Measurements from ENCODE around the gene PRR29.
"Not testable (repeated sequence)": the region's sequence is repeated elsewhere in the genome, so short reads cannot be mapped to it uniquely, and the experiment has no call there.

PRR29 gene

DNA sequence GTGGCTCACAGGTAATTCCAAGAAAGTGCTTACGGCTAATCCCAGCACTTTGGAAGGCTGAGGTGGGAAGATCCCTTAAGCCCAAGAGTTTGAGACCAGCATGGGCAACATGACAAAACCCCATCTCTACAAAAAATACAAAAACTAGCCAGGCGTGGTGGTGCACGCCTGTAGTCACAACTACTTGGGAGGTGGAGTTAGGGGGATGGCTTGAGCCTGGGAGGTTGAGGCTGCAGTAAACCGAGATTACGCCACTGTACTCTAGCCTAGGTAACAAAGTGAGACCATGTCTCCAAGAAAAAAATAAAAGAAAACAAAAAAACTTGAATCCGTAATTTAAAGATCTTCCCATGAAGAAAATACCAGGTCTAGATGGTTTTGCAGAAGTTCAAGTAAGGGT is 17.3 kb downstream of the PRR29 start:
- DNase-seq (ENCODE audit: low read depth in 2 of 2), result no peak

DNA sequence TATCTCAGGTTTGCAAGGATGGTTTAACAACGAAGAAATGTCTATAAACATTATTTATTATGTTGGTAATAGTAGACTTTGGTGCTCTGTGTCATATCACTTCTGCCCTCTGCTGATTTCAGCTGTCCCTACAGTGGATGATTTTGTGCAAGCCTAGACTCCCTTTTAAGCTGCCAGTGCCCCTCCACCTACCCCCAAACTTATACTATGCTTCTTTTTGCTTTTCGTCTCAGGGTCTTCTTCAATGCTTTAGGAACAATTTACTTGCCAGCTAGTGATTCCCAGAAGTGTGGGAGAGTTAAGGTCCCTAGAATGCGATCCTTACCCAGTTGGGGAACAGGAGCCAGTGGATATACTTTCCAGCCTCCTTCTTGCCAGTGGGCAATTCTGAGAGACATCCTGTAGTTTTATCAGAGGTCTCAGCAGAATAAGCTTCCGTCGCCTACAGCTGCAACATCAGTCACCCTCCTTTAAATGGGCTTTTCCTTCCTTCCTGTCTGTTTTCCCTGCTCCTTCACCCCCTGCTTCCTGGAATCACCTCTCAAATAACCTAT is 18.2 kb downstream of the PRR29 start:
- DNase-seq (ENCODE audit: low read depth in 2 of 2), result no peak

DNA sequence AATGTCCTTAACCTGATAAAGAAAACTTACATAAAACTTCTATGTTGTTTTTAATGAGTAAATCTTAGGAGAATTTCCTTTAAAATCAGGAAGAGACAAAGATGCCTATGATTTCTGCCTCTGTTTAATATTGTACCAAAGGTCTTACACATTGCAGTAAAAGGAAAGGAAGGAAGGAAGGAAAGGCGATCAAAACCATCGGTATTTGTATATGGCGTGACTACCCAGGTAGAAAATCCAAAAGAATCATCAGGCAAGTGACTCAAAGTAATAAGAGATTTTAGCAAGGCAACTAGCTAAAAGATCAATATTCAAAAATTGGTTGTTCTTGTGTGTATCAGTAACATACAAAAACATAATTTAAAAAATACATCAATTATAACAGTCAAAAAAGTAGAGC is 18.8 kb downstream of the PRR29 start:
- no peak for DNase-seq (ENCODE audit: low read depth in 2 of 2)

DNA sequence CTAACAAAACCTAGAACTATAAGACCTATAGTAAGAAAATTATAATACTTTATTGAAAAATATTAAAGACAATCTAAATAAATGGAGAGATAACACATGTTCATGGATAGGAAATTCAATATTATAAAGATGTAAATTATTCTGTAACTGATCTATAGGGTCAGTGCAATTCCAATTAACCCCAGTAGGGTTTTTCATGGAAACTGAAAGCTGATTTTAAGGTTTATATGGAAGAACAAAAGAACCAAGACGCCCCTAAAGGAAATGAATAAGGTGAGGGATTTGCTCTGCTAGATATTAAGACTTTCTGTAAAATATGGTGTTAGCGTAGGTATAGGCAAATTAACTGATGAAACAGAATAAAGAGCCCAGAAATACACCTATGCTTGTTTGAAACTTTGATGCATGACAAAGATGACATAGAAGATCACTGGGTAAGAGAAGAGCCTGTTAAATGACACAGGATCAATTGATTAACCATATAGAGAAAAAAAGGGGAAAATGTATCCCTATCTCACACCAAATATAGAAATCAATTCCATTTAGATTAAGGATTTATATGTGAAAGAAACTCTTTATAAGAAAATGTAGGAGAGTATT is 19.3 kb downstream of the PRR29 start:
- DNase-seq (ENCODE audit: low read depth in 2 of 2), result no peak

DNA sequence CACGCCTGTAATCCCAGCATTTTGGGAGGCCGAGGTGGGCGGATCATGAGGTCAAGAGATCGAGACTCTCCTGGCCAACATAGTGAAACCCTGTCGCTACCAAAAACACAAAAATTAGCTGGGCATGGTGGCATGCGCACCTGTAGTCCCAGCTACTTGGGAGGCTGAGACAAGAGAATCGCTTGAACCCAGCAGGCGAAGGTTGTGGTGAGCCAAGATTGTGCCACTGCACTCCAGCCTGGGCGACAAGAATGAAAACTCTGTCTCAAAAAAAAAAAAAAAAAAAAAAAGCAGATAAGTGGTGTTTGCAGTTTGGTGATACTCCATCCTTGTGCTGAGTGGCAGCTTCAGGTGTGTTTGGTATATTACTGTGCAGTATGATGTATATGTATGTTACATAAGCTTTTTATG is 21.4 kb downstream of the PRR29 start:
- not testable (repeated sequence) for DNase-seq (ENCODE audit: low read depth in 2 of 2)

DNA sequence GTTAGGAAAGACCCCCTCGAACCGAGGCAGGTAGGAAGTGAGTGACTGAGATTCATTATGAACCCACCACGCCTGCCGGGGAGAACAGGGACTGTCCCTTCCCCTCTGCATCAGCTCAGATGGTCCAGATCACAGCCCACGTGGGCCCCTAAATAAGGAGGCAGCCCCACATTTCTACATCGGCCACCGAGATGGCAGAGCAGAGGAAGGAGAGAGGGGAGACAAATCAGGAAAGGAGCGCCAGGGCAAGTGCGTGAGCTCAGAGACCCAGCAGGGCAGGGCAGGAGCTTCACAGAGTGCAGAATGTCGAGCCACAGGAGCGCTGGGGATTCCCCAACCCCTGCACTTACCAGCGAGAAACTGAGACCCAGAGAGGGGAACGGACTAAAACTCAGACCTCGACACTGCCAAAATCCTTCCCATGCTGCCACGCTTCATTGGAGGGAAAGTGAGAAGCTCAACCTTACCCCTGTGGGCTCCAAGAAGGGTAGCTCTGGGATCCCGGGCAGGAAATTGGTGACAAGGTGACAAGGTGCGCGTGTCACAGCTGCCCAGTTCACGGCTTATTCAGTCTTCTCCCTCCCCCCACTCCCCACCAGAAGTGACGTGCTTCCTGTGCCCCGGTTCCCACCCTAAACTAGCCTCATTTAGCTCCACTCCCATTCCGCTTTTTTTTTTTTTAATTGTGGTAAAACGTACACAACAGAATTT is 22.1 kb downstream of the PRR29 start, which contains the start of gene ICAM2:
Gene ICAM2, minus strand, starts transcription at position 578 of the 711 bp plus-strand sequence. CDS start 13,942 bp downstream, outside the sequence.
- peak; percentile 49 to 81 for DNase-seq (ENCODE audit: low read depth in 2 of 2)

DNA sequence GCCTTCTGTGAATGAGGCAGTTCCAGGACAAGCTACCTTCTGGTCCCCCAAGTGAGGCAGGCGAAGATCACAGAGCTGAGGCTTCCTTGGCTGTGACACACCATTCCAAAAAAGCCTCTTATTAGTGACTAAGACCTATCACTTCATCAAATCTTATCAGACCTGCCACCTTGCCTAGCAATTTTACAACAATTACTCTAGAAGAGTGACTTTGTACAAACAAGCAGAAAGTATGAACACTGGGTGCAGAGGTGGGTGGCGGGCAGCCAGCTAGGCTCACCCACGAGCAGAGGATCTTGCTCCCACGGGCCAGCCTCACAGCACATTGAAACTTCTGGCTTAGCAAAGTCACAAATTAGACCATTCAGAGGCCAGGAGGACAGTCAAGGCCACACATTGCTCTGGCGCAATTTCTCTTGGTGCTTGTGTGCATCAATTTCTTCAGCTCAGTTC is 24.5 kb downstream of the PRR29 start:
- no peak for DNase-seq (ENCODE audit: low read depth in 2 of 2)

DNA sequence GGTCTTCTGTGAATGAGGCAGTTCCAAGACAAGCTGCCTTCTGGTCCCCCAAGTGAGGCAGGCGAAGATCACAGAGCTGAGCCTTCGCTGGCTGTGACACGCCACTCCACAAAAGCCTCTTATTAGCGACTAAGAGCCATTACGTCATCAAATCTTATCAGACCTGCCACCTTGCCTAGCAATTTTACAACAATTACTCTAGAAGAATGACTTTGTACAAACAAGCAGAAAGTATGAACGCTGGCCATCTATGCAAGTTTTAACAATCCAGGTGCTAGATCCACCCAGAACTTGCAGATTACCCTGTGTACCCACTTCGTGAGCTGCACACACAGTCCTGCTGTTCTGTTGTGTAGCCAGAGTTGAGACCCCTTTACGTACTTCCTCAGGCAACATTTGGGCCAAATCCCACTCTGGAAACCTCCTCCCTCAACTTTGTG is 26.1 kb downstream of the PRR29 start:
- DNase-seq (ENCODE audit: low read depth in 2 of 2), result no peak

DNA sequence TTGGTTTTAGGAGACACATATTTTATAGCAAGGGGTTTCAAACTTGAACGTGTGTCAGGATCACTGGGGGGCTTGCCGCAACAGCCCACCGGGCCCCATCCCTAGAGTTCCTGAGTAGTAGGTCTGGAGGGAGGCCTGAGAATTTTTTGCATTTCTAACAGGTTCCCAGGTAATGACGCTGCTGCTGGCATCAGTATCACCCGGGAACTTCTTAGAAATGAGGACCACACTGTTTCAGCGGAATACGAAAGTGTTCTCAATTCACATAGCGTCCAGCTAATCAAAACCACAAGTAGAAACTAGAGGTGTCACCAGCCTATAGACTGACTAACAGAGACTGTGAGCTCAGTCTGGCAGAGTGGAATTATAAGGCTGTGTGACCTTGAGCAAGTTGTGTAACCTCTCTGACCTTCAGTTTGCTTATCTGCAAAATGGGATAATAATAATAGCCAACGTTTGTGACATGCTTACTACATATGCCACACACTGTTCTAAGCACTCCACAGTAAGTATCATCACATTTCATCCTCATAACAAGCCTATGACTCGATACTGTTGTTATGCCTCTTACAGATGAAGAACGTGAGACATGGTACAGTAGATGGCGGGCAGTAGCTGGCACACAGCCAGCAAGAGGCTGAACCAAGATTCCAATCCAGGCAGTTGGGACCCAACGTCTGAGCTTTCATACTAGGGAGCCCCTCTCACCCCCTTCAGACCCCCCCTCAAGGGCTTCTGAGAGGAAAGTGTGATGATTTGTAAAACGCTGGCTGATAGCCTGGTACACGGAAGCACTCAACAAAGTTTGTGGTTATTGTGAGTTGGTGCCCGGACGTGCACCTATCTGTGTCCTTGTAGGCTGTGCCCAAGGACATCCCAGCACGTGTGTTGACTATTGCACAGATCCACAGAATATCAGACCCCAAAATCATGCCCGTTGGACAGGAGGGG is 26.9 kb downstream of the PRR29 start:
- DNase-seq (ENCODE audit: low read depth in 2 of 2), result no peak

DNA sequence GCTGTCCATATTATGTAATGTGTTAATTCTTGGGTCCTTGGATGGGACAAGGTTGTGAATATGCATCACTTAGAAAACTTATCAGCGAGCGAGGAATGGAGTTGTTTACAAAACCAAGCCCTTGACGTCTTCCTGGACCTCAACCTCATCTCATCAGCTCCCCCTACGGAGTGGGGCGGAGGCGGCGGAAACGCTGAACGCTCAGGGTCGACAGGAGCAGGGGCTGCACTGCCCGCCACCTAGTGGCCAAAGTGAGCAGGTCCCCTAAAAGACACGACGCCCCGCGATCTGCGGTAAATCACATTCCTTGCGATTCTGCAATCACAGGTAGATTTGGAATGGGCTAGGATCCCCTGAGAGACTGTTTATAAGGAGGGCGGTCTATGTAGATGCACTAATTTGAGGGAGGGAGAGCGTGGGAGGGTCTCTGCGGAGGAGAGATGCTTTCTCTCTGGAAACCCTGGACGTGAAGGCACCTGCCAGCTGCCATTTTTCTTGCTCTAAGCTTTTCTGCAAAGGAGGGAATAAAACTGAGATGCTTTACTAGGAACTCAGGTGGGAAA is 27.7 kb downstream of the PRR29 start:
- peak; percentile 63 to 89 for DNase-seq (ENCODE audit: low read depth in 2 of 2)

DNA sequence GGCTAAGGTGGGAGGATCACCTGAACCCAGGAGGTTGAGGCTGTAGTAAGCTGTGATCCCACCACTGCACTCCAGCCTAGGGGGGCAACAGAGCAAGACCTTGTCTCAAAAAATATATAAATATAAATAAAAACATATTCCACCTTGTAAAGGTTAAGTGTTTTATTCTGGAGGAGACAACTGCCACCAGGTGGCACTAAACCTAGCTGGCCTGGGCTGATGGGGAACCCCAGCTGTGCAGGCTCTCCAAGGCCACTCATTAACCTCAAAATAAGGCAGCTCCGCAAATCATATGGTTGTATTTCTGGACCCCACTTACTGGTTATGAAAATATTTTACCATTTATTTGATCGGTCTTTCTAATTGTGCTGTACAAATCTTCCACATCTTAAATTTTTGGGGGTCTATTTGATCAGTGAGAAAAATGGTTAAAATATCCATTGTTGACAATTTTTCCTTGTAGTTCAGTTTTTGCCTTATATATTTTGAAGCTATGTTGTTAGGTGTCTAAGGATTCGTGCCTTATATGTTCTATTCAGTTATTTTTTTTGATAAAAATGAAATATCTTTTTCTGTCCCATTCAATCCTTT is 30.8 kb downstream of the PRR29 start:
- DNase-seq (ENCODE audit: low read depth in 2 of 2), result peak; percentile 51 to 57

DNA sequence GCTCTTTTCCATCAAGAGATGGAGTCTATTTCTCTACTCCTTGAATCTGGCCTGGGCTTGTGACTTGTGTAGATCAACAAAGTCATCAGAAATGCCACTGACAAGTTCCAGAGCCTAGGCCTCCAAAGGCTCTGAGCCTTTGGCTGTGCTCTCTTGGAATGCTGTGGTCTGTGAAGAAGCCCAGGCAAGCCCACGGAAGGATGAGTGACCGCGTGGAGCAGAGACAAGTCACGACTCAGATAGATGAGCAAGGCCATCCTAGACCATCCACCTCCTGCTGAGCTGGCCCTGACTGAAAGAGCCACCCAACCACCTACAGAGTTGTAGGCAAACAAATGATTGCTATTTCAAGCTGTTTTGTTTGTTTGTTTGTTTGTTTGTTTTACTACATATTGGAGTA is 33.9 kb downstream of the PRR29 start:
- DNase-seq (ENCODE audit: low read depth in 2 of 2), result no peak

DNA sequence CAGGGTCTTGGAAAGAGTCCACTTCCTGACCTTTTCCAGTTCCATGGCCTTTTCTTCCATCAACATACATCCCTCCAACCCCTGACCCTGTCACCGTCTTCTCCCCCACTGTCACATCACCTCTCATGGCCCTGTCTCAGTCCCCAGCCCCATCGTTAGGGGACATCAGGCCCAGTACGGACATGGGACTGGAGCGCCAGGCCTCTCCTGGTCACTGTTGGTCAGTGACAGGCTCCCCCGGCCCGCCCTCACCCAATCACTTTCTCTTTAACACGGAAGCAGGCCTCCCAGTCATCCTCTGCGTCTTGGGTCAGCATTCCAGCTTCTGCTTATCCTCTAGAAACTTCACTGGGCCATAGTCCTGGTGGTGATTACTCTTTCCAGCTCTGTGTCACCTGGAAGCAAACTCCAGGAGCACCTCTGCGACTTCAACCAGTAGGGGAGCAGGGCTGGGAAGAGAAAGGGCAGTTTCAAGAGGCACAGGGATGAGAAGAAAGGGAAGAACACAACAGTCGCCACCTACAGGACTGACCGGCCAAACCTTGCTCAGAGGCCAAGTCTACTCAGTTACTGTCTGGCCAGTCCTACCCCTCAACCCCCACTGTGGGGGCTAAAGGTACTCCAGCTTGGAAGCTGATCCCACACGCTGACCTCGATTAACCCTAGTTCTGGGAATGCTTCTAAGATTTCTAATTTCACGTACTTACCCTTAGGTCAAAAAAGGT is 38.2 kb downstream of the PRR29 start:
- DNase-seq (ENCODE audit: low read depth in 2 of 2), result no peak

DNA sequence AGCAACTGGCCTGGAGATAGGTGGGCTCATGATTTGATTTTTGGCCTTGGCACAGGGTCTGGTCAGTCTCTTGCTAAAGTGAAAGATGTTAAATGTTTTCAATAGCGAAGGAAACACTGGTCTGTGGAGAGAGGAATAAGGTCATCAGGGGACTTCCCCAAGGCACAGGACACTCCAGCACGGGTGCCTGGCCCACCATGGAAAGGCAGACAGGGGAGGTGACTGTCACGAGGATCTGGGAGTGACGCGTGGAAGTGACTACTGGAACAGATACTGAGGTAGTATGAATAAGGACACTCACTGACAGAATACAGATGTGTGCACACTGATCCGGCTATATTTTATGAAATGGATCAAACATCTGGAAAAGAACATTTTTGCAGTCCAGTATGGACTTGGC is 39.0 kb downstream of the PRR29 start:
- DNase-seq (ENCODE audit: low read depth in 2 of 2), result no peak

DNA sequence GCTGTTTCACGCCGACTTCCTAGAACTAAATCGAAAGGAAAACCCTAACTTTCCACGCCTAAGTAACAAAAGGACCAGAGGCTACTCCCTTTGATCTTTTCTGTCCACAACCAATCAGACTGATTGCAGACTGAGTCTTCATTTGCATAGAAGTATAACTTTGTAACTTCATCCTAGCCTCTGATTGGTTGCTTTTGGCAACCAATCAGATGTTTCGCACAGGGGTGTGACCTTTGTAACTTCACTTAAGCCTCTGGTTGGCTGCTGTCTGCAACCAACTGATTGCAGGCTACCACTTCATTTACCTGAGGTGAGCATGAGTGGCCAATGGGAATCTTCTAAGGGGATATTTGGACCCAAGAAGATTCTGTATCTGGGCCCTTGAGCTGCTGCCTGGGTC is 39.7 kb downstream of the PRR29 start:
- DNase-seq (ENCODE audit: low read depth in 2 of 2), result no peak

DNA sequence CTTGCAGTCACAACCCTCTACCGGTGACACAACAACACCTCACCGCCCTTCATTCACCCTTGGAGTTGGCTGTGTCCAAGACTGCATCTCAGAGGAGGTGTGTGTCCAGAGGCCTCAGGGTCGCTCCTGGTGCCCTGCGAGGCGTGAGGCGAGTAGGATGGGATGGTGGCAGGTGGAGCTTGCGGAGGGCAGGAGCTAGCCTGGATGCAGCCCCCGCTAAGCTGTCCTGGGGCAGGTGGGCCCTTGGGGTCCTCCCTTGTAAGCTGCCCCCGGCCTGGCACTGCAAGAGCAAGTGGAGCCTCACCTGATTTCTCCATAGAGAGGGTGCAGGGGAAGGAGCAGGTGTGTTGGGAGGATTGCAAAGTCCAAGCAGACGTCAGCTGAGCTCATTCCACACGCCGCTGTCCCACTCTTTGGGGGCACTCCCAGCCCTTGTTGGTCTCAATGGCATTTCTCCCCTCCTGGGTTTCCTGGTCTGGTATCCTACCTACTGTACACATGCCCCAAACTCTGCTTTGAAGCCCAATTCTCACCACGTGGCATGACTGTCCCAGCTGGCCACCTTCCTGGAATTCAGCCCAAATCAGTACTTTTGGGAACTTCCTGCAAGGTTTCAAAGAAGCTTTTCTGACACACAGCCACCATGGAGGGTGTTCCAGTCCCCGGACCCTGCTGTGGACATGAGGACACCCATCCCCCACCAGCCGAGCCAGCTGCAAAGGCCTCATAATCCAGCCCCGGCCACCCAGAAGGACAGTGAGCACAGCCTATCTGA is 40.4 kb downstream of the PRR29 start:
- no peak for DNase-seq (ENCODE audit: low read depth in 2 of 2)

DNA sequence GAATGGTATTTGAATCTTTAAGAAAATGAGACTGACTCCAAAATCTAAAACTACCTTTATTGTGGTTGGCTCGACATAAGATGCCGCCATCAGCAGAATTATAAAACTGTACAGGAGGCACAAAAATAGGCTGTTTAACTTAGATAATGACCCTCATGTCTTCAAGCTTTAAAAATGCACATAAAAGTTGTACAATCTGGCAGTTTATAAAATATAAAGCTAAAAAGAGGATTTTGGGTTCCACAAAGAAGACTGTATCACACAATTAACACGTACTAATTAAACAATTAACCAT is 40.9 kb downstream of the PRR29 start:
- DNase-seq (ENCODE audit: low read depth in 2 of 2), result no peak

DNA sequence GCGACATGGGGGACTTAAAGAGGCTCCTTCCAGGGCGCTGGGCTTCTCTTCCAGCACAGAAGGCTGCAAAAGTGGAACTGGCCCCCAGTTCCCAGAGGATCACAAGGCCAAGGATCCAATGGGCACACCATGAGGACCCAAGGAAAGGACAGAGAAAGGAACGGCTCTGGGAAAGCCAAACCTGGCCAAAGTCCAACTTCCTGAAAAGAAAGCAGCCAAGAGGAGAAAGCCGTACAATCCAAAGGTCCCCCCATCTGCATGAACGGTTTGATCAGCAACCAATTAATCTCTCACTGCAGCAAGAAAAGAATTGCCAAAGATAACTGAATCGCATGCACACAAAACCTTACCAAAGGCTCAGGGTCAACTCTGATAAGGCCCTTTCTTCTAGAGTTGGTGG is 42.1 kb downstream of the PRR29 start:
- no peak for DNase-seq (ENCODE audit: low read depth in 2 of 2)

DNA sequence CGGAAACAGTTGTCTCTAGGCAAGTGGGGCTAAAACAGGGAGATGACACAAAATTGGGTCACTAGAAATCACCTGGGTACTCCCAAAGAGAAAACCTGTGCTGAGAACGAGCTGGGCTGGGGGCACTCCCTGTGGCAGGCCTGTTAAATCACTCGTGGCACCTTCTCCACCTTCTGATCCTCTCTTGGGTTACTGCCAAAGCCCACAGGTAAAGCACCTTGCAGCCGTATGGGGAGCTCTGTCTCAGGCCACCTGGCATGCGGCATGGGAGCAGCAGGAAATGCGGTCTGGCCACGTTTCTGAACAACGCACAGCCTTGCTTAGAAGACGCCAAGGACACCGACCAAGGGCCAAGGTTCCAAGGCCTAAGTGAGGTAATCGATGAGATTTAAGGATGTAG is 43.8 kb downstream of the PRR29 start:
- DNase-seq (ENCODE audit: low read depth in 2 of 2), result no peak

All from stimulated activated CD4-positive, alpha-beta T cell treated with anti-CD3 and anti-CD28 coated beads, Interleukin-1b, Interleukin-23, amount 100 ng/mL, for 1 hour (primary cell).